ENCODE data around the gene DLG1.

GRCh38 chr3:197149528-197149927 is 148.9 kb downstream of the DLG1 start:
- TF ChIP-seq CTCF (IDR thresholded peaks at IDR 0.05; ENCODE audit: poor library complexity, severe bottlenecking) (no peak), TAF1 (IDR thresholded peaks at IDR 0.05; ENCODE audit: low read depth) (no peak), POLR2AphosphoS5 (IDR thresholded peaks at IDR 0.05) (no peak), MXI1 (conservative IDR thresholded peaks at IDR 0.05; ENCODE audit: poor library complexity, severe bottlenecking) (no peak)

Data from neural cell (in vitro differentiated cells).